HEK293 (cell line): ENCODE measurements around the gene ZSCAN18.

Experiments used
- CTCF ChIA-PET: fragments of 350-600 bp; formaldehyde crosslinking; extraction: SDS; loops from one replicate; lab custom pipeline; 2021; ENCODE audit warnings: antibody characterized with exemption; lab: Yijun Ruan, JAX
- POLR2A ChIA-PET: fragments of 300-600 bp; formaldehyde crosslinking; extraction: SDS; loops from one replicate; lab custom pipeline; 2020; ENCODE audit warnings: antibody characterized with exemption, inconsistent platforms; lab: Yijun Ruan, JAX
- H3K27ac ChIP-seq: fragments of 200-500 bp; sonication (Bioruptor generic); 2 replicates; pipeline ENCODE4 v1.5.1; 2014; ENCODE audit warnings: low read depth, low read length, control low read depth, inconsistent platforms; ENCODE audit errors: extremely low read depth
- H3K36me3 ChIP-seq, 2 experiments: fragments of 200-500 bp in 1 of 2; sonication (Bioruptor generic) in 1 of 2; 1 replicate in 1 of 2; 2 replicates in 1 of 2; pipeline ENCODE4 v1.5.1; 2014 to 2017; ENCODE audit warnings: inconsistent platforms in 2 of 2, low read length in 2 of 2; ENCODE audit not compliant: control insufficient read depth in 2 of 2, insufficient read depth in 1 of 2
- H3K4me1 ChIP-seq: fragments of 200-500 bp; sonication (Bioruptor generic); 2 replicates; pipeline ENCODE4 v1.5.1; 2014; ENCODE audit warnings: mild to moderate bottlenecking, low read length, inconsistent platforms; ENCODE audit not compliant: control insufficient read depth, insufficient read depth
- H3K4me3 ChIP-seq: 2 replicates; pipeline ENCODE4 v1.5.1; 2011; ENCODE audit warnings: low read depth, mild to moderate bottlenecking, control low read depth, low read length, moderate library complexity
- H3K9me3 ChIP-seq: fragments of 200-500 bp; sonication (Bioruptor generic); 2 replicates; pipeline ENCODE4 v1.5.1; 2014; ENCODE audit warnings: low read depth, low read length, inconsistent platforms; ENCODE audit not compliant: control insufficient read depth, insufficient read depth
- GLI4 ChIP-seq: fragments of 450-650 bp; formaldehyde crosslinking; IDR thresholded peaks from 2 replicates; pipeline ENCODE4 v1.5.1; 2016; ENCODE audit warnings: missing biosample characterization, missing genetic modification characterization
- KLF10 ChIP-seq: fragments of 450-650 bp; IDR thresholded peaks from 2 replicates; pipeline ENCODE4 v1.5.1; 2018; ENCODE audit warnings: missing biosample characterization, mild to moderate bottlenecking, missing genetic modification characterization
- SP2 ChIP-seq: fragments of 450-650 bp; formaldehyde crosslinking; IDR thresholded peaks from 2 replicates; pipeline ENCODE4 v1.5.1; 2016; ENCODE audit warnings: missing biosample characterization, missing genetic modification characterization
- ZBTB11 ChIP-seq: fragments of 450-650 bp; formaldehyde crosslinking; conservative IDR thresholded peaks from 2 replicates; pipeline ENCODE4 v1.5.1; 2016; ENCODE audit warnings: low read depth, missing biosample characterization, missing genetic modification characterization
- ZNF10 ChIP-seq: fragments of 450-650 bp; formaldehyde crosslinking; IDR thresholded peaks from 2 replicates; pipeline ENCODE4 v1.5.1; 2017; ENCODE audit warnings: missing biosample characterization, missing genetic modification characterization
- ZNF169 ChIP-seq: fragments of 450-650 bp; formaldehyde crosslinking; IDR thresholded peaks from 2 replicates; pipeline ENCODE4 v1.5.1; 2016; ENCODE audit warnings: missing biosample characterization, missing genetic modification characterization
- ZNF214 ChIP-seq: fragments of 450-650 bp; formaldehyde crosslinking; IDR thresholded peaks from 2 replicates; pipeline ENCODE4 v1.5.1; 2017; ENCODE audit warnings: missing biosample characterization, mild to moderate bottlenecking, missing genetic modification characterization, borderline replicate concordance
- ZNF423 ChIP-seq: fragments of 450-650 bp; formaldehyde crosslinking; IDR thresholded peaks from 2 replicates; pipeline ENCODE4 v1.5.1; 2016; ENCODE audit warnings: missing biosample characterization, missing genetic modification characterization
- ZNF560 ChIP-seq: fragments of 450-650 bp; formaldehyde crosslinking; IDR thresholded peaks from 2 replicates; pipeline ENCODE4 v1.5.1; 2017; ENCODE audit warnings: missing biosample characterization, missing genetic modification characterization, borderline replicate concordance
- ZNF561 ChIP-seq: fragments of 450-650 bp; IDR thresholded peaks from 2 replicates; pipeline ENCODE4 v1.5.1; 2018; ENCODE audit warnings: missing biosample characterization, missing genetic modification characterization, borderline replicate concordance
- ZNF658 ChIP-seq: fragments of 450-650 bp; formaldehyde crosslinking; IDR thresholded peaks from 2 replicates; pipeline ENCODE4; 2016; ENCODE audit warnings: missing biosample characterization, missing genetic modification characterization
- ZNF777 ChIP-seq: fragments of 450-650 bp; formaldehyde crosslinking; IDR thresholded peaks from 2 replicates; pipeline ENCODE4 v1.5.1; 2017; ENCODE audit warnings: missing biosample characterization, missing genetic modification characterization, borderline replicate concordance
- ZNF830 ChIP-seq: fragments of 450-650 bp; IDR thresholded peaks from 2 replicates; pipeline ENCODE4 v1.5.0; 2018; ENCODE audit warnings: missing biosample characterization, missing genetic modification characterization, low read depth, mild to moderate bottlenecking, moderate library complexity
- ZSCAN16 ChIP-seq: fragments of 450-650 bp; formaldehyde crosslinking; IDR thresholded peaks from 2 replicates; pipeline ENCODE4 v1.5.1; 2016; ENCODE audit warnings: missing biosample characterization, missing genetic modification characterization
- TF ChIP-seq, protein P1 (sequence below): fragments of 450-650 bp; formaldehyde crosslinking; IDR thresholded peaks from 2 replicates; pipeline ENCODE4 v1.5.1; 2016; ENCODE audit warnings: missing biosample characterization, missing genetic modification characterization
- TF ChIP-seq, protein P2 (sequence below): fragments of 450-650 bp; formaldehyde crosslinking; IDR thresholded peaks from 2 replicates; pipeline ENCODE4 v1.5.1; 2016; ENCODE audit warnings: missing biosample characterization, missing genetic modification characterization
- TF ChIP-seq, protein P3 (sequence below): fragments of 450-650 bp; formaldehyde crosslinking; conservative IDR thresholded peaks from 2 replicates; pipeline ENCODE4 v1.5.1; 2016; ENCODE audit warnings: low read depth, missing biosample characterization, missing genetic modification characterization
- TF ChIP-seq, protein P4 (sequence below): fragments of 450-650 bp; formaldehyde crosslinking; IDR thresholded peaks from 2 replicates; pipeline ENCODE4 v1.5.1; 2016; ENCODE audit warnings: missing biosample characterization, missing genetic modification characterization

The ZSCAN18 gene

DNA sequence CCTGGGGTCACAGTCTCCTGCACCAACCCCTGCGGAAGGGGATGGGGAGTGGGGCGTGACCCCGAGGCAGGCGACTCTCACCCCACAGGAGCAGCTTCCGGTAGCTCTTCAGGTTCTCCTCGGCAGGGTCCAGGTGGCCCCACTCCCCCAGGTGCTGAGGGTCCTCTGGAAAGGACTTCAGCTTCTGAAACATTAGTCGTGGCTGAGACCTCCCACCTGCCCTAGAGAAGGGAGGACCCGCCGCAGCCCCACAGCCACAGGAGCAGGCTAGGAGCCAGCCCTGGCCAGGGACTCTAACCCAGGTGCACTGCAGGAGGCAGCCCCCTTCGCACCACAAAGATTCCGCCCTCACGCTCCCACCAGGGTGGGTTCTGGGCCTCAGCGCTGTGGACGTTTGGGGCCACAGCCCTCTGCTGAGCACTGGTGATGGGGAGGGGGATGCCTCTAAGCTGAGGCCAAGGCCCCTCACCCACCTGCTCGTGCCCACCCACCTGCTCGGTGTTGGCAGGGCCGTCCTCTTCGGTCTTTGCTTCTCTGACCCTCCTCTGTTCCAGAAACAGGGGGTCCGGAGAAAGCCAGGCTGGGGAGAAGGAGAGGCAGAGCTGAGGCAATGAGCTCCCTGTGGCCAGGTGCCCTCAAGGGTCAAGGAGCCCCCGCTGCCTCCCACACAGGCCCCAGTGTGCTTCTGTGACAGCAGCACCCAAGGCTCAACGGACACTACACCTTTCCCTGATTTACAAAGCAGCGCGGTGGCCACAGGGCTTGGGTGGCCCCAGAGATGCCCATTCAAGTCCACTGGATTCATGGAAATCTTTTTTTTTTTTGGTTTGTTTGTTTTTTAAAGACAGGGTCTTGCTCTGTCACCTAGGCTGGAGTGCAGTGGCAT, 11.0 kb downstream of the ZSCAN18 start:
- Histone ChIP-seq H3K36me3 (peaks cover 4 to 55% of the 10 kb centered on the region in 2 experiments; a peak in 2 of 3 replicates), H3K9me3 (no peaks in the 10 kb centered on the region; the same call in 1 of the 2 replicates), H3K4me3 (no peak overlapping the region), H3K27ac (no peak overlapping the region), H3K4me1 (no peaks in the 10 kb centered on the region)
- CTCF ChIA-PET = interaction anchor here (0.5 to 0.6 kb wide), 2 partner anchors 44 to 92 kb away, joined by 3 to 4 read pairs; no protein-coding TSS in a partner anchor
- TF ChIP-seq ZSCAN16 (no peak), KLF10 (tag by site-specific recombination) (no peak), ZNF10 (tag by site-specific recombination) (no peak), ZNF830 (tag by site-specific recombination) (no peak), ZBTB11 (tag by site-specific recombination) (no peak), ZNF777 (tag by site-specific recombination) (no peak), ZNF561 (tag by site-specific recombination) (no peak)
- TF ChIP-seq, protein P1, sequence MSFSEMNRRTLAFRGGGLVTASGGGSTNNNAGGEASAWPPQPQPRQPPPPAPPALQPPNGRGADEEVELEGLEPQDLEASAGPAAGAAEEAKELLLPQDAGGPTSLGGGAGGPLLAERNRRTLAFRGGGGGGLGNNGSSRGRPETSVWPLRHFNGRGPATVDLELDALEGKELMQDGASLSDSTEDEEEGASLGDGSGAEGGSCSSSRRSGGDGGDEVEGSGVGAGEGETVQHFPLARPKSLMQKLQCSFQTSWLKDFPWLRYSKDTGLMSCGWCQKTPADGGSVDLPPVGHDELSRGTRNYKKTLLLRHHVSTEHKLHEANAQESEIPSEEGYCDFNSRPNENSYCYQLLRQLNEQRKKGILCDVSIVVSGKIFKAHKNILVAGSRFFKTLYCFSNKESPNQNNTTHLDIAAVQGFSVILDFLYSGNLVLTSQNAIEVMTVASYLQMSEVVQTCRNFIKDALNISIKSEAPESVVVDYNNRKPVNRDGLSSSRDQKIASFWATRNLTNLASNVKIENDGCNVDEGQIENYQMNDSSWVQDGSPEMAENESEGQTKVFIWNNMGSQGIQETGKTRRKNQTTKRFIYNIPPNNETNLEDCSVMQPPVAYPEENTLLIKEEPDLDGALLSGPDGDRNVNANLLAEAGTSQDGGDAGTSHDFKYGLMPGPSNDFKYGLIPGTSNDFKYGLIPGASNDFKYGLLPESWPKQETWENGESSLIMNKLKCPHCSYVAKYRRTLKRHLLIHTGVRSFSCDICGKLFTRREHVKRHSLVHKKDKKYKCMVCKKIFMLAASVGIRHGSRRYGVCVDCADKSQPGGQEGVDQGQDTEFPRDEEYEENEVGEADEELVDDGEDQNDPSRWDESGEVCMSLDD (tag by site-specific recombination) = no peak
- POLR2A ChIA-PET = no interaction called here

GRCh38 chr19:58085348-58085875, 12.6 kb downstream of the ZSCAN18 start:
- Histone ChIP-seq H3K27ac (no peak overlapping the region), H3K4me3 (no peak overlapping the region), H3K9me3 (no peaks in the 10 kb centered on the region; the same call in 1 of the 2 replicates), H3K36me3 (peaks cover 4 to 49% of the 10 kb centered on the region in 2 experiments; a peak in 2 of 3 replicates), H3K4me1 (no peaks in the 10 kb centered on the region)
- ChIA-PET CTCF (no interaction called here), POLR2A (no interaction called here)
- TF ChIP-seq, protein P2, sequence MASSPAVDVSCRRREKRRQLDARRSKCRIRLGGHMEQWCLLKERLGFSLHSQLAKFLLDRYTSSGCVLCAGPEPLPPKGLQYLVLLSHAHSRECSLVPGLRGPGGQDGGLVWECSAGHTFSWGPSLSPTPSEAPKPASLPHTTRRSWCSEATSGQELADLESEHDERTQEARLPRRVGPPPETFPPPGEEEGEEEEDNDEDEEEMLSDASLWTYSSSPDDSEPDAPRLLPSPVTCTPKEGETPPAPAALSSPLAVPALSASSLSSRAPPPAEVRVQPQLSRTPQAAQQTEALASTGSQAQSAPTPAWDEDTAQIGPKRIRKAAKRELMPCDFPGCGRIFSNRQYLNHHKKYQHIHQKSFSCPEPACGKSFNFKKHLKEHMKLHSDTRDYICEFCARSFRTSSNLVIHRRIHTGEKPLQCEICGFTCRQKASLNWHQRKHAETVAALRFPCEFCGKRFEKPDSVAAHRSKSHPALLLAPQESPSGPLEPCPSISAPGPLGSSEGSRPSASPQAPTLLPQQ = no peak
- TF ChIP-seq, protein P3, sequence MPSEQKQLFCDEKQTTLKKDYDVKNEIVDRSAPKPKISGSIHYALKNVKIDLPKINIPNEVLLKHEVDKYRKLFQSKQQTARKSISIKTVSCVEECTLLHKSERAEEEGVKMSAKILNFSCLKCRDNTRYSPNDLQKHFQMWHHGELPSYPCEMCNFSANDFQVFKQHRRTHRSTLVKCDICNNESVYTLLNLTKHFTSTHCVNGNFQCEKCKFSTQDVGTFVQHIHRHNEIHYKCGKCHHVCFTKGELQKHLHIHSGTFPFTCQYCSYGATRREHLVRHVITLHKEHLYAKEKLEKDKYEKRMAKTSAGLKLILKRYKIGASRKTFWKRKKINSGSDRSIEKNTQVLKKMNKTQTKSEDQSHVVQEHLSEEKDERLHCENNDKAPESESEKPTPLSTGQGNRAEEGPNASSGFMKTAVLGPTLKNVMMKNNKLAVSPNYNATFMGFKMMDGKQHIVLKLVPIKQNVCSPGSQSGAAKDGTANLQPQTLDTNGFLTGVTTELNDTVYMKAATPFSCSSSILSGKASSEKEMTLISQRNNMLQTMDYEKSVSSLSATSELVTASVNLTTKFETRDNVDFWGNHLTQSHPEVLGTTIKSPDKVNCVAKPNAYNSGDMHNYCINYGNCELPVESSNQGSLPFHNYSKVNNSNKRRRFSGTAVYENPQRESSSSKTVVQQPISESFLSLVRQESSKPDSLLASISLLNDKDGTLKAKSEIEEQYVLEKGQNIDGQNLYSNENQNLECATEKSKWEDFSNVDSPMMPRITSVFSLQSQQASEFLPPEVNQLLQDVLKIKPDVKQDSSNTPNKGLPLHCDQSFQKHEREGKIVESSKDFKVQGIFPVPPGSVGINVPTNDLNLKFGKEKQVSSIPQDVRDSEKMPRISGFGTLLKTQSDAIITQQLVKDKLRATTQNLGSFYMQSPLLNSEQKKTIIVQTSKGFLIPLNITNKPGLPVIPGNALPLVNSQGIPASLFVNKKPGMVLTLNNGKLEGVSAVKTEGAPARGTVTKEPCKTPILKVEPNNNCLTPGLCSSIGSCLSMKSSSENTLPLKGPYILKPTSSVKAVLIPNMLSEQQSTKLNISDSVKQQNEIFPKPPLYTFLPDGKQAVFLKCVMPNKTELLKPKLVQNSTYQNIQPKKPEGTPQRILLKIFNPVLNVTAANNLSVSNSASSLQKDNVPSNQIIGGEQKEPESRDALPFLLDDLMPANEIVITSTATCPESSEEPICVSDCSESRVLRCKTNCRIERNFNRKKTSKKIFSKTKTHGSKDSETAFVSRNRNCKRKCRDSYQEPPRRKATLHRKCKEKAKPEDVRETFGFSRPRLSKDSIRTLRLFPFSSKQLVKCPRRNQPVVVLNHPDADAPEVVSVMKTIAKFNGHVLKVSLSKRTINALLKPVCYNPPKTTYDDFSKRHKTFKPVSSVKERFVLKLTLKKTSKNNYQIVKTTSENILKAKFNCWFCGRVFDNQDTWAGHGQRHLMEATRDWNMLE (tag by site-specific recombination) = no peak
- TF ChIP-seq ZNF560 (tag by site-specific recombination) = no peak
- TF ChIP-seq GLI4 = no peak
- TF ChIP-seq SP2 (tag by site-specific recombination) = no peak
- TF ChIP-seq, protein P4, sequence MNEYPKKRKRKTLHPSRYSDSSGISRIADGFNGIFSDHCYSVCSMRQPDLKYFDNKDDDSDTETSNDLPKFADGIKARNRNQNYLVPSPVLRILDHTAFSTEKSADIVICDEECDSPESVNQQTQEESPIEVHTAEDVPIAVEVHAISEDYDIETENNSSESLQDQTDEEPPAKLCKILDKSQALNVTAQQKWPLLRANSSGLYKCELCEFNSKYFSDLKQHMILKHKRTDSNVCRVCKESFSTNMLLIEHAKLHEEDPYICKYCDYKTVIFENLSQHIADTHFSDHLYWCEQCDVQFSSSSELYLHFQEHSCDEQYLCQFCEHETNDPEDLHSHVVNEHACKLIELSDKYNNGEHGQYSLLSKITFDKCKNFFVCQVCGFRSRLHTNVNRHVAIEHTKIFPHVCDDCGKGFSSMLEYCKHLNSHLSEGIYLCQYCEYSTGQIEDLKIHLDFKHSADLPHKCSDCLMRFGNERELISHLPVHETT (tag by site-specific recombination) = no peak
- TF ChIP-seq ZNF214 (tag by site-specific recombination) = no peak
- no peak for TF ChIP-seq ZNF423 (tag by site-specific recombination)
- TF ChIP-seq ZNF169 (tag by site-specific recombination) = no peak
- no peak for TF ChIP-seq ZNF658 (tag by site-specific recombination)
